ENCODE results near the gene SLC24A4. TPM values are rescaled to one million over a fixed set of nuclear protein-coding genes. Genes with fewer than 3 reads are reported as not detected.

Gene SLC24A4
- polyA plus RNA-seq, 1 donor (not counting 4 experiments of a cell fraction or from before 2014, with no cell fraction given), result 0.10 TPM

DNA sequence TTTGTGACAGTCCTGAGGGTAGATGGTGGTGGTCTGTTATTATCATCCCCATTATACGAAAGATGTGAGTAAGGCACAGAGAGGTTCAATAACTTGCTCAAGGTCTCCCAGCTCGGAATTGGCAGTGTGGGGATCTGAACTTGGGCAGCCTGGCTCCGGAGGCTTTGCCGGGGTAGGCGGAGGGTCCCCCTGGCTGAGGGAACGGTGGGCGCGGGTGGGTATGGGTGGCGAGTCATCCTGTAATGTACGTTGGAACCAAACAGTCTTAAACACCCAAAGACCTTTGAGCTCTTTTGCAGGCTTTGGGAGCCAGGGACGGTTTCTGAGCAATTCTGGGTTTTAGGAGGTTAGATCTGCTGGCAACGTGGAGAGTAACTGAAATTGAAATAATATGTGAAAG, 16.5 kb downstream of the SLC24A4 start:
- TF ChIP-seq, protein P1, sequence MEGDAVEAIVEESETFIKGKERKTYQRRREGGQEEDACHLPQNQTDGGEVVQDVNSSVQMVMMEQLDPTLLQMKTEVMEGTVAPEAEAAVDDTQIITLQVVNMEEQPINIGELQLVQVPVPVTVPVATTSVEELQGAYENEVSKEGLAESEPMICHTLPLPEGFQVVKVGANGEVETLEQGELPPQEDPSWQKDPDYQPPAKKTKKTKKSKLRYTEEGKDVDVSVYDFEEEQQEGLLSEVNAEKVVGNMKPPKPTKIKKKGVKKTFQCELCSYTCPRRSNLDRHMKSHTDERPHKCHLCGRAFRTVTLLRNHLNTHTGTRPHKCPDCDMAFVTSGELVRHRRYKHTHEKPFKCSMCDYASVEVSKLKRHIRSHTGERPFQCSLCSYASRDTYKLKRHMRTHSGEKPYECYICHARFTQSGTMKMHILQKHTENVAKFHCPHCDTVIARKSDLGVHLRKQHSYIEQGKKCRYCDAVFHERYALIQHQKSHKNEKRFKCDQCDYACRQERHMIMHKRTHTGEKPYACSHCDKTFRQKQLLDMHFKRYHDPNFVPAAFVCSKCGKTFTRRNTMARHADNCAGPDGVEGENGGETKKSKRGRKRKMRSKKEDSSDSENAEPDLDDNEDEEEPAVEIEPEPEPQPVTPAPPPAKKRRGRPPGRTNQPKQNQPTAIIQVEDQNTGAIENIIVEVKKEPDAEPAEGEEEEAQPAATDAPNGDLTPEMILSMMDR (optimal IDR thresholded peaks at IDR 0.05 in 1 of 3, IDR thresholded peaks at IDR 0.05 in 1 of 3, conservative IDR thresholded peaks at IDR 0.05 in 1 of 3; ENCODE audit: extremely low read depth in 1 of 3, insufficient read depth in 2 of 3, low read length in 3 of 3), result no peak
- no peak for TF ChIP-seq EZH2 (IDR thresholded peaks at IDR 0.05; ENCODE audit: low read length)
- Histone ChIP-seq H3K9me3 (ENCODE audit: control insufficient read depth, low read depth, low read length) (no peaks in the 10 kb centered on the region), H3K4me2 (ENCODE audit: control insufficient read depth, extremely low read depth, insufficient read depth, low read depth, low read length) (no peak overlapping the region), H4K20me1 (ENCODE audit: control insufficient read depth, extremely low read depth, insufficient read depth, low read length) (no peaks in the 10 kb centered on the region), H3K27ac (ENCODE audit: control insufficient read depth, insufficient read depth, low read length) (no peak overlapping the region), H3K4me1 (ENCODE audit: control insufficient read depth, extremely low read depth, insufficient read depth, low read length) (no peaks in the 10 kb centered on the region), H3K27me3 (ENCODE audit: control insufficient read depth, extremely low read depth, insufficient read depth, low read length) (peaks cover 19% of the 10 kb centered on the region), H3K9ac (ENCODE audit: control insufficient read depth, extremely low read depth, insufficient read depth, low read length) (no peak overlapping the region), H3K4me3 (ENCODE audit: control insufficient read depth in 2 of 3, extremely low read depth in 1 of 3, insufficient read depth in 2 of 3, low read depth in 1 of 3, low read length in 3 of 3) (no peak overlapping the region), H3K79me2 (ENCODE audit: control insufficient read depth, insufficient read depth, low read length) (no peaks in the 10 kb centered on the region), H3K36me3 (ENCODE audit: control insufficient read depth in 2 of 2, extremely low read depth in 1 of 2, insufficient read depth in 2 of 2, low read length in 2 of 2) (no peaks in the 10 kb centered on the region), H3K9me1 (ENCODE audit: control insufficient read depth, extremely low read depth, insufficient read depth, low read length) (no peaks in the 10 kb centered on the region), H2AFZ (ENCODE audit: control insufficient read depth, low read length) (no peak overlapping the region)
- no peak for FAIRE-seq
- no peak for DNase-seq (ENCODE audit: low read depth, low spot score)
- dilution Hi-C loops (cut with MboI; ENCODE audit: extremely low pct_ligation_motif_present, low sequenced_read_pairs), result no loop called here

DNA sequence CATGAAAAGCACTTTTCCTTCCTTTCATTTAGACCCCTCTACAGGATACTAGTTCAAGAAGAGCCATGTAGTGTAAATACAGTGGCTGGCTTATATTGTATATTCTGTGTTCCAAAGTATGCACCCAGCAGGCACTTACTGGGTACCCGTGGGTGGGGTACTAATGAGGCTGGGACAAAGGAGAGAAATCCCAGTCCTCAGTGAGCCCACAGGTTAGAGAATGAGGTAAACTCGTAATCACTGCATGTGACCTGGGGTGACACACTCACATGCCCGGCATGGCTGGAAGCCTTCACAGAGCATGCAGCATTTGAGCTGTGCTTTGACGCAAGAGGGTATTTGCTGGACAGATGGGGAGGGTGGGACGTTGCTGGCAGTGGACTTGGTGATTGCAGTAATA, 17.1 kb downstream of the SLC24A4 start:
- H4K20me1 ChIP-seq (ENCODE audit: control insufficient read depth, extremely low read depth, insufficient read depth, low read length), result no peaks in the 10 kb centered on the region
- no peak overlapping the region for H3K27ac ChIP-seq (ENCODE audit: control insufficient read depth, insufficient read depth, low read length)
- TF ChIP-seq EZH2 (IDR thresholded peaks at IDR 0.05; ENCODE audit: low read length), result no peak
- TF ChIP-seq, protein P1 (optimal IDR thresholded peaks at IDR 0.05 in 1 of 3, IDR thresholded peaks at IDR 0.05 in 1 of 3, conservative IDR thresholded peaks at IDR 0.05 in 1 of 3; ENCODE audit: extremely low read depth in 1 of 3, insufficient read depth in 2 of 3, low read length in 3 of 3), result no peak
- no peak overlapping the region for H3K9ac ChIP-seq (ENCODE audit: control insufficient read depth, extremely low read depth, insufficient read depth, low read length)
- DNase-seq (ENCODE audit: low read depth, low spot score) (no peak), FAIRE-seq (no peak)
- no peaks in the 10 kb centered on the region for H3K4me1 ChIP-seq (ENCODE audit: control insufficient read depth, extremely low read depth, insufficient read depth, low read length)
- H3K4me2 ChIP-seq (ENCODE audit: control insufficient read depth, extremely low read depth, insufficient read depth, low read depth, low read length), result no peak overlapping the region
- H3K36me3 ChIP-seq (ENCODE audit: control insufficient read depth in 2 of 2, extremely low read depth in 1 of 2, insufficient read depth in 2 of 2, low read length in 2 of 2), result no peaks in the 10 kb centered on the region
- no peaks in the 10 kb centered on the region for H3K9me1 ChIP-seq (ENCODE audit: control insufficient read depth, extremely low read depth, insufficient read depth, low read length)
- no peak overlapping the region for H3K4me3 ChIP-seq (ENCODE audit: control insufficient read depth in 2 of 3, extremely low read depth in 1 of 3, insufficient read depth in 2 of 3, low read depth in 1 of 3, low read length in 3 of 3)
- no peaks in the 10 kb centered on the region for H3K9me3 ChIP-seq (ENCODE audit: control insufficient read depth, low read depth, low read length)
- no peaks in the 10 kb centered on the region for H3K79me2 ChIP-seq (ENCODE audit: control insufficient read depth, insufficient read depth, low read length)
- no peak overlapping the region for H2AFZ ChIP-seq (ENCODE audit: control insufficient read depth, low read length)
- H3K27me3 ChIP-seq (ENCODE audit: control insufficient read depth, extremely low read depth, insufficient read depth, low read length), result peaks cover 19% of the 10 kb centered on the region
- dilution Hi-C loops (cut with MboI; ENCODE audit: extremely low pct_ligation_motif_present, low sequenced_read_pairs), result no loop called here
